Bronchial epithelial cell (primary cell): ENCODE results near the gene SYT14. TPM values are rescaled to one million over a fixed set of nuclear protein-coding genes. Genes with fewer than 3 reads are reported as not detected.
"Not testable (repeated sequence)": the region's sequence is repeated elsewhere in the genome, so short reads cannot be mapped to it uniquely, and the experiment has no call there.

ENCODE experiments used
- DNase-seq: peaks from one replicate; pipeline ENCODE4 v3.0.0-alpha.2; 2010; ENCODE audit warnings: low read depth
- FAIRE-seq: peaks from 2 replicates; lab custom pipeline; 2011; peaks lifted over from hg19 to GRCh38; lab: Jason Lieb, UNC
- H3K27me3 ChIP-seq: 2 replicates; pipeline ENCODE4 v1.5.1; 2011; ENCODE audit warnings: low read length; ENCODE audit not compliant: control insufficient read depth, insufficient read depth
- H3K36me3 ChIP-seq: 2 replicates; pipeline ENCODE4 v1.5.1; 2011; ENCODE audit warnings: low read length; ENCODE audit not compliant: control insufficient read depth, insufficient read depth
- H3K4me3 ChIP-seq: 2 replicates; pipeline ENCODE4 v1.5.1; 2011; ENCODE audit warnings: mild to moderate bottlenecking, low read depth, low read length, control low read depth
- CTCF ChIP-seq: IDR thresholded peaks from 2 replicates; pipeline ENCODE4 v1.5.1; 2011; ENCODE audit warnings: mild to moderate bottlenecking, moderate library complexity, low read length, control low read depth, inconsistent platforms; ENCODE audit not compliant: insufficient read depth, severe bottlenecking
- total RNA-seq: library from RNA; depleted of rRNA; stranded (reverse); fragments of >200 nt; gene quantifications from 2 replicates; pipeline ENCODE4 v1.2.1, GENCODE V29; 2014

The SYT14 gene
- total RNA-seq, 1 donor from 2014 or later: not detected

- Histone ChIP-seq H3K4me3 (no peak overlapping the region), H3K27me3 (no peaks in the 10 kb centered on the region), H3K36me3 (no peaks in the 10 kb centered on the region)
- FAIRE-seq: no peak
- TF ChIP-seq CTCF: no peak
- no peak for DNase-seq
These were observed 251.4 kb downstream of the SYT14 start for GRCh38 chr1:210189426-210189825.

GRCh38 chr1:210195635-210196160, 257.7 kb downstream of the SYT14 start:
- H3K4me3 ChIP-seq: no peak overlapping the region
- no peak for FAIRE-seq
- no peaks in the 10 kb centered on the region for H3K27me3 ChIP-seq
- no peak for DNase-seq
- no peaks in the 10 kb centered on the region for H3K36me3 ChIP-seq
- TF ChIP-seq CTCF: no peak

GRCh38 chr1:210196266-210196665, 258.2 kb downstream of the SYT14 start:
- not testable (repeated sequence) for H3K36me3 ChIP-seq, DNase-seq, FAIRE-seq, H3K27me3 ChIP-seq, H3K4me3 ChIP-seq

- FAIRE-seq: no peak
- no peak for DNase-seq
- H3K27me3 ChIP-seq: no peaks in the 10 kb centered on the region
- no peaks in the 10 kb centered on the region for H3K36me3 ChIP-seq
- H3K4me3 ChIP-seq: no peak overlapping the region
- no peak for TF ChIP-seq CTCF
These were observed 260.8 kb downstream of the SYT14 start for GRCh38 chr1:210198840-210199239.

GRCh38 chr1:210200124-210200736, 262.2 kb downstream of the SYT14 start:
- FAIRE-seq: no peak
- DNase-seq: peak; percentile 13
- Histone ChIP-seq H3K36me3 (no peaks in the 10 kb centered on the region), H3K4me3 (no peak overlapping the region), H3K27me3 (no peaks in the 10 kb centered on the region)
- no peak for TF ChIP-seq CTCF

- no peak for TF ChIP-seq CTCF
- DNase-seq: no peak
- no peak overlapping the region for H3K4me3 ChIP-seq
- no peaks in the 10 kb centered on the region for H3K36me3 ChIP-seq
- no peak for FAIRE-seq
- H3K27me3 ChIP-seq: no peaks in the 10 kb centered on the region
These were observed 263.7 kb downstream of the SYT14 start for GRCh38 chr1:210201681-210202080.
